Smooth muscle cell (in vitro differentiated cells): ENCODE results near the gene GFY. TPM values are rescaled to one million over a fixed set of nuclear protein-coding genes. Genes with fewer than 3 reads are reported as not detected.

Experiments used
- DNase-seq: peaks from one replicate; lab custom pipeline; 2025; ENCODE audit not compliant: unreplicated experiment; lab: John Stamatoyannopoulos, UW
- H2AFZ ChIP-seq: fragments of 200-600 bp; sonication (generic); 2 replicates; pipeline ENCODE4 v1.6.0; 2016; ENCODE audit warnings: antibody characterized with exemption, low read depth, mild to moderate bottlenecking
- H3F3A ChIP-seq: fragments of 200-600 bp; sonication (generic); 2 replicates; pipeline ENCODE4 v1.6.0; 2017; ENCODE audit warnings: antibody characterized with exemption, low read depth
- H3K27ac ChIP-seq: fragments of 200-600 bp; sonication (generic); 2 replicates; pipeline ENCODE4 v1.5.1; 2016; ENCODE audit warnings: low read depth, mild to moderate bottlenecking
- H3K27me3 ChIP-seq: fragments of 200-600 bp; sonication (generic); 2 replicates; pipeline ENCODE4 v1.6.1; 2016; ENCODE audit warnings: low read depth, mild to moderate bottlenecking
- H3K36me3 ChIP-seq: fragments of 200-600 bp; sonication (generic); 2 replicates; pipeline ENCODE4 v1.5.1; 2016; ENCODE audit warnings: low read depth
- H3K4me1 ChIP-seq: fragments of 200-600 bp; sonication (generic); 2 replicates; pipeline ENCODE4 v1.5.1; 2016; ENCODE audit warnings: low read depth
- H3K4me2 ChIP-seq: fragments of 200-600 bp; sonication (generic); 2 replicates; pipeline ENCODE4 v1.6.0; 2016; ENCODE audit warnings: mild to moderate bottlenecking
- H3K4me3 ChIP-seq: fragments of 200-600 bp; sonication (generic); 2 replicates; pipeline ENCODE4 v1.5.1; 2016; ENCODE audit warnings: mild to moderate bottlenecking
- H3K79me2 ChIP-seq: fragments of 200-600 bp; sonication (generic); 2 replicates; pipeline ENCODE4 v1.6.0; 2016; ENCODE audit warnings: low read depth, mild to moderate bottlenecking
- H3K9ac ChIP-seq: fragments of 200-600 bp; sonication (generic); 2 replicates; pipeline ENCODE4 v1.6.0; 2016; ENCODE audit warnings: low read depth
- H3K9me3 ChIP-seq: fragments of 200-600 bp; sonication (generic); replicated peaks from 2 replicates; pipeline ENCODE4 v1.5.1; 2016; ENCODE audit warnings: low read depth
- H4K20me1 ChIP-seq: fragments of 200-600 bp; sonication (generic); 2 replicates; pipeline ENCODE4 v1.6.0; 2016; ENCODE audit warnings: low read depth
- WGBS: methylation state at CpG from one replicate; pipeline ENCODE4 v1.1.7; 2016; ENCODE audit warnings: low lambda C conversion rate; 5-methylcytosine and 5-hydroxymethylcytosine counted together
- polyA plus RNA-seq: library from polyadenylated mRNA; unstranded; fragments of >200 nt; fragmentation: Nextera tagmentation; extraction: Ambion mirVana; gene quantifications from 2 replicates; pipeline ENCODE4 v1.2.1, GENCODE V29; 2016
- total RNA-seq: library from RNA; depleted of rRNA; stranded (reverse); fragments of >200 nt; gene quantifications from 2 replicates; pipeline ENCODE4 v1.2.3, GENCODE V29; 2014
- TF ChIP-seq, protein P1 (sequence below): fragments of 200-600 bp; sonication (generic); IDR thresholded peaks from 2 replicates; pipeline ENCODE4 v1.5.1; 2017; ENCODE audit warnings: borderline replicate concordance, mild to moderate bottlenecking, antibody characterized with exemption; ENCODE audit not compliant: insufficient read depth, poor library complexity, severe bottlenecking

The GFY gene
- total and polyA plus RNA-seq, 2 experiments from 2014 or later: not detected

DNA sequence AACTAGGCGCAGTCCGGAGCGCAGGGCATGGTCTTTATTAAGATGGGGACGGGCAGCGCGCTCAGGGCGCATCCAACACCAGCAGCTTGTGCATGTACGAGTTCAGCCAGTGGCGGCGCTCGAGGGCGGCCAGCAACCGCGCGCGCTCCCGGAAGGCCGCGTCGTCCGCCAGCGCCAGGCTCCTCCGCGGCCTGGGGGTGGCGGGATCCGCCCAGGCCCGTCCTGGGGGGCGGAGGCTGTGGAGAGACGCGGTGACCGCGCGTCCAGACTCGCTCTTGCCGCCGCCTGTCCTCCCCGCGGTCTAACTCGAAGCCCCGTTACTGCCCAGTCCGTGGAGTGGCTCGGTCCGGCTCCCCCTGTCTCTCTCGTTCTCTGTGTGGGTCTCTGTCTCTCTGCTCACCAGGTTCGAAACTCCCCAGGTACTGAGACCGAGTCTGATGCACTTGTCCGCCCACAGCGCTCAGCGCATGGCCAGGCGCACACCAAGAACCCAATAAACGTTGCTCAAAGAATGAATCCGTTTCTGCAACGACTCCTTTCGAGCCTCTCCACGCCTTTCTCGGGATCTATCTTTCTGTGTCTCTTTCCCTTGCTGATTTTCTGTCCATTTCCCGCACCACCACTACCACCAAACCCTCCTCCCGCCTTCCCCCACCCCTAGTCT, 2.6 kb upstream of the GFY start:
- DNase-seq: no peak
- Histone ChIP-seq H3K79me2 (no peaks in the 10 kb centered on the region), H4K20me1 (no peaks in the 10 kb centered on the region), H2AFZ (no peak overlapping the region), H3K36me3 (no peaks in the 10 kb centered on the region), H3K4me2 (peak overlapping the region; percentile 65), H3K4me1 (peaks cover 13% of the 10 kb centered on the region), H3K27me3 (peaks cover 99% of the 10 kb centered on the region), H3F3A (peaks cover 3% of the 10 kb centered on the region), H3K4me3 (no peak overlapping the region), H3K9ac (no peak overlapping the region), H3K9me3 (no peaks in the 10 kb centered on the region), H3K27ac (no peak overlapping the region)
- TF ChIP-seq, protein P1, sequence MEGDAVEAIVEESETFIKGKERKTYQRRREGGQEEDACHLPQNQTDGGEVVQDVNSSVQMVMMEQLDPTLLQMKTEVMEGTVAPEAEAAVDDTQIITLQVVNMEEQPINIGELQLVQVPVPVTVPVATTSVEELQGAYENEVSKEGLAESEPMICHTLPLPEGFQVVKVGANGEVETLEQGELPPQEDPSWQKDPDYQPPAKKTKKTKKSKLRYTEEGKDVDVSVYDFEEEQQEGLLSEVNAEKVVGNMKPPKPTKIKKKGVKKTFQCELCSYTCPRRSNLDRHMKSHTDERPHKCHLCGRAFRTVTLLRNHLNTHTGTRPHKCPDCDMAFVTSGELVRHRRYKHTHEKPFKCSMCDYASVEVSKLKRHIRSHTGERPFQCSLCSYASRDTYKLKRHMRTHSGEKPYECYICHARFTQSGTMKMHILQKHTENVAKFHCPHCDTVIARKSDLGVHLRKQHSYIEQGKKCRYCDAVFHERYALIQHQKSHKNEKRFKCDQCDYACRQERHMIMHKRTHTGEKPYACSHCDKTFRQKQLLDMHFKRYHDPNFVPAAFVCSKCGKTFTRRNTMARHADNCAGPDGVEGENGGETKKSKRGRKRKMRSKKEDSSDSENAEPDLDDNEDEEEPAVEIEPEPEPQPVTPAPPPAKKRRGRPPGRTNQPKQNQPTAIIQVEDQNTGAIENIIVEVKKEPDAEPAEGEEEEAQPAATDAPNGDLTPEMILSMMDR: peak; percentile 29
- 9% methylated on average over 38 of the region's 58 CpGs for WGBS

DNA sequence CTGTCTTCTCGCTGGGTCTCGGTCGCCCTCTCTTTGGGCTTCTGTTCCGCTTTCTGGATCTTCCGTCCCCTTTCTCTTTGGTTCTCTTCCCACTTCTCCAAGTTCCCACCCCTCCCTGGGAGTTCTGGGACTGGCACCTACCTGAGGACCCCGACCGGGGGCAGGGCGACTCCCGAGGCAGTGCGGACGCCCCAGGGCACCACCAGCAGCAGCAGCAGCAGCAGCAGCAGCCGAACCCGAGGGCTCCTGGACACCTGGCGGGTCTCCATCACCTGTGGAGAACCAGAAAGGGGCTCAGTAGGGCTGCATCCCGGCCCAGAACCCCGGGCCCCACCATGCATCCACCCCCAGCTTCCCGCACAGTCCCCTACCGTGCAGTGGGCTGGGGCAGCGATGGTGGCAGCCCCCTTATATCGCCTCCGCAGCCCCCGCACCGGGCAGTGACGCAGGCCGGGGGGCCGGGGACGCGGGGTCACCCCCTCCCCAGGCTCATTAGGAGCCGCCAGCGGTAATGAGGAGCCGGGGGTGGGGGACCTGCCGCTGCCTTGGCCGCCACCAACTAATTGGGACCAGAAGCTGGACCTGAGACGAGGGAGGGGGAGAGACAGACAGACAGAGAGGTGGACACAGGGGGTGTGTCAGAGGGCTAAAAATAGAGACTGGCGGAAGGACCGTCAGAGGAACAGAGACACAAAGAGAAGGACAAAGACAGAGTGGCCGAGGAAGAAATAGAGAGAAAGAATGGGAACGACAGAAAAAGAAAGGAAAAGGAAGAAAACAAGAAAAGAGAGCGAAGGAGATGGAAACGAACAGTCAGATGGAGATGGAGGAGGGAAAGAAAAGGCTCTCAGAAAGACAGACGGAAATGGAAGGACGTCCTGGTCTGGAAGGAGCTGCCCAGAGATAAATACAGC, 1.9 kb upstream of the GFY start, which contains the start of gene PTH2:
Gene PTH2 (minus strand): TSS at position 371 of the 914 bp plus-strand sequence. CDS start 102 bp downstream, at position 269.
- H3K4me1 ChIP-seq: peaks cover 19% of the 10 kb centered on the region
- no peak for DNase-seq
- no peaks in the 10 kb centered on the region for H3K79me2 ChIP-seq
- H3K4me3 ChIP-seq: no peak within 1 kb of the TSS
- no peaks in the 10 kb centered on the region for H3K36me3 ChIP-seq
- no peaks in the 10 kb centered on the region for H3K9me3 ChIP-seq
- H3K27ac ChIP-seq: no peak within 1 kb of the TSS
- no peak within 1 kb of the TSS for H3K9ac ChIP-seq
- H3K4me2 ChIP-seq: peak within 1 kb of the TSS; percentile 65
- H3F3A ChIP-seq: peaks cover 3% of the 10 kb centered on the region
- H2AFZ ChIP-seq: no peak within 1 kb of the TSS
- H4K20me1 ChIP-seq: no peaks in the 10 kb centered on the region
- TF ChIP-seq, protein P1: no peak
- 33% methylated on average over 40 of the region's 42 CpGs for WGBS
- H3K27me3 ChIP-seq: peaks cover 99% of the 10 kb centered on the region

DNA sequence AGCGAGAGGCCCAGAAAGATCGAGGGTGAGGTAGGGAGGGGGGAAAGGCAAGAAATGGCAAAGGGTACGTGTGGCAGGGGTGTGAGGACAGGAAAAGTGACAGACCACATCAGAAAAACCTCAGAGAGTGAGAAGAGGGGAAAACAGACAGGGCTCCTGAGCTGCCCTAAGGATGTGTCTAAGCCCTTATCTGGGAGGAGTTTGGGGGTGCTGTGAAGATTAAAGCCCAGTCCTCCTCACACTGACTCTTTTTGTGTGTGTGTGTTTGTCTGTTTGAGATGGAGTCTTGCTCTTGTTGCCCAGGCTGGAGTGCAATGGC, 1.2 kb upstream of the GFY start:
- H3K9ac ChIP-seq: no peak overlapping the region
- no peak overlapping the region for H2AFZ ChIP-seq
- H3K4me3 ChIP-seq: no peak overlapping the region
- TF ChIP-seq, protein P1: no peak
- peaks cover 99% of the 10 kb centered on the region for H3K27me3 ChIP-seq
- no peak overlapping the region for H3K27ac ChIP-seq
- H3K4me1 ChIP-seq: peaks cover 19% of the 10 kb centered on the region
- no peaks in the 10 kb centered on the region for H3K36me3 ChIP-seq
- no peaks in the 10 kb centered on the region for H4K20me1 ChIP-seq
- H3K9me3 ChIP-seq: no peaks in the 10 kb centered on the region
- no peak for DNase-seq
- H3K79me2 ChIP-seq: no peaks in the 10 kb centered on the region
- WGBS: 37% methylated on average over 3 of the region's 3 CpGs
- H3K4me2 ChIP-seq: no peak overlapping the region
- H3F3A ChIP-seq: peaks cover 3% of the 10 kb centered on the region
